ENCODE measurements around the gene HSFX2.
A peak's percentile ranks its signal among the peaks of the same experiment; 100 is the strongest.
"Not testable (repeated sequence)": the region's sequence is repeated elsewhere in the genome, so short reads cannot be mapped to it uniquely, and the experiment has no call there.

Gene HSFX2

DNA sequence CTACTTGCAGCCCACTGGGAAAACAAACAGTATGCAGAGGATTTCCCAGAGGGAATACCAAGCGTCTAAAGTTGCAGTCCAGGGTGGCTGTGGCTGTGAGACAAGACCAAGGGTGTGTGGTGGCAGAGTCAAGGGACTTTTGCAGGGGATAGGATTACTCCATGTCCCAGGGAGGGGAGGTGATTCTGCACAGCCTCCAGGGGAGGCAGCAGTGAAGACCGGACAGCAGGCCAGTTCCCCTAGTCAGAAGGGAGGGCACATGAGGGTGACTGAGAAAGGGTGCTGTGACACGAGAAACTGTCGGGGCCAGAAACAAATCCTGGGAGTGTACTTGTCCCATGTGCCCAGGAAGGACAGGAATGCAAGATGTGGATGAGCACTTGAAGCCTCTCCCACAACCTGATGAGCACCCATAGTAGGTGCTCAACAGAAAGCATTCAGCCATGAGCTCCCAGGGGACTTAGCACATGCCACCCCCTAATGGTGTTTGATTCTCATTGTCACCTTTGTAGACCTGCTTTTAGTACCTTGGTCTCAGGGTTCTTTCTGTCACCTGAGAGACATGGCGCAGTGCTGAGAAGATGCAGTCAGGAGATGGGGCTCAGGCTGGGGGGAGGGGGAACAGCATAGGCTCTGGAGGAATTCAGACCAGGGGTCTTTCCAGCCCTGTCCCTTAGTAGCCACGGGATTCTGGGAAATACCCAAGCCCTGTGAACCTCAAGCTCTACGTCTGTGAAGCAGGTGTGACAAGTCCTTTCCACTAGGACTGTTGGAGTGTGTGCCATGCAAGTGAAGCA lies 27.3 kb downstream of the HSFX2 start (continued):
- TF ChIP-seq, protein P1, sequence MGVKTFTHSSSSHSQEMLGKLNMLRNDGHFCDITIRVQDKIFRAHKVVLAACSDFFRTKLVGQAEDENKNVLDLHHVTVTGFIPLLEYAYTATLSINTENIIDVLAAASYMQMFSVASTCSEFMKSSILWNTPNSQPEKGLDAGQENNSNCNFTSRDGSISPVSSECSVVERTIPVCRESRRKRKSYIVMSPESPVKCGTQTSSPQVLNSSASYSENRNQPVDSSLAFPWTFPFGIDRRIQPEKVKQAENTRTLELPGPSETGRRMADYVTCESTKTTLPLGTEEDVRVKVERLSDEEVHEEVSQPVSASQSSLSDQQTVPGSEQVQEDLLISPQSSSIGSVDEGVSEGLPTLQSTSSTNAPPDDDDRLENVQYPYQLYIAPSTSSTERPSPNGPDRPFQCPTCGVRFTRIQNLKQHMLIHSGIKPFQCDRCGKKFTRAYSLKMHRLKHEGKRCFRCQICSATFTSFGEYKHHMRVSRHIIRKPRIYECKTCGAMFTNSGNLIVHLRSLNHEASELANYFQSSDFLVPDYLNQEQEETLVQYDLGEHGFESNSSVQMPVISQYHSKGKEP (tag by site-specific recombination; IDR thresholded peaks at IDR 0.05), result no peak
- no peak for TF ChIP-seq ZNF629 (tag by site-specific recombination; IDR thresholded peaks at IDR 0.05)
- TF ChIP-seq ZNF19 (tag by site-specific recombination; IDR thresholded peaks at IDR 0.05; ENCODE audit: low read depth), result no peak
- TF ChIP-seq ZNF341 (tag by site-specific recombination; IDR thresholded peaks at IDR 0.05; ENCODE audit: low read depth), result peak; percentile 34; the same call in 1 of the 2 replicates
- no peak for TF ChIP-seq ZNF214 (tag by site-specific recombination; IDR thresholded peaks at IDR 0.05; ENCODE audit: borderline replicate concordance)
- no peak for TF ChIP-seq ZNF184 (tag by site-specific recombination; IDR thresholded peaks at IDR 0.05)

DNA sequence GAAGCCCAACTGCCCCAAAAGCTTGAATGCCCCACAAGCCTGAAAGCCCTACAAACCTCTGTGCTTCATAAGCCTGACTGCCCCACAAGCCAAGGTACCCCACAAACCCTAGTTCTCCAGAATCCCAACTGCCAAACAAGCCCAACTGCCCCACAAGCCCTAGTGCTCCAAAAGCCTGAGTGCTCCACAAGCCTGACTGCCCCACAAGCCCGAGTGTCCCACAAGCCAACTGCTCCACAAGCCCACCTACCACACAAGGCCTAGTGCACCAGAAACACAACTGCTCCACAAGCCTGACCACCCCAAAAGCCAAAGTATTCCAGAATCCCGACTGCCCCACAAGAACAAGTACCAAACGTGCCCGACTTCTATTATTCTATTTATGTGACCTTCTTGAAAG lies 31.8 kb downstream of the HSFX2 start:
- ChIA-PET CTCF (no interaction called here), POLR2A (no interaction called here)
- Histone ChIP-seq H3K4me3 (ENCODE audit: low read depth, low read length) (no peak overlapping the region), H3K27ac (ENCODE audit: extremely low read depth, low read depth, low read length) (no peak overlapping the region), H3K4me1 (ENCODE audit: control insufficient read depth, insufficient read depth, low read length) (no peaks in the 10 kb centered on the region), H3K36me3 (ENCODE audit: control insufficient read depth in 2 of 2, insufficient read depth in 1 of 2, low read length in 2 of 2) (no peaks in the 10 kb centered on the region), H3K9me3 (ENCODE audit: control insufficient read depth, insufficient read depth, low read depth, low read length) (no peaks in the 10 kb centered on the region)
- TF ChIP-seq KLF8 (tag by site-specific recombination; IDR thresholded peaks at IDR 0.05), result no peak
- no peak for TF ChIP-seq ZNF394 (tag by site-specific recombination; IDR thresholded peaks at IDR 0.05; ENCODE audit: borderline replicate concordance)
- TF ChIP-seq ZNF501 (tag by site-specific recombination; IDR thresholded peaks at IDR 0.05), result no peak
- TF ChIP-seq, protein P2, sequence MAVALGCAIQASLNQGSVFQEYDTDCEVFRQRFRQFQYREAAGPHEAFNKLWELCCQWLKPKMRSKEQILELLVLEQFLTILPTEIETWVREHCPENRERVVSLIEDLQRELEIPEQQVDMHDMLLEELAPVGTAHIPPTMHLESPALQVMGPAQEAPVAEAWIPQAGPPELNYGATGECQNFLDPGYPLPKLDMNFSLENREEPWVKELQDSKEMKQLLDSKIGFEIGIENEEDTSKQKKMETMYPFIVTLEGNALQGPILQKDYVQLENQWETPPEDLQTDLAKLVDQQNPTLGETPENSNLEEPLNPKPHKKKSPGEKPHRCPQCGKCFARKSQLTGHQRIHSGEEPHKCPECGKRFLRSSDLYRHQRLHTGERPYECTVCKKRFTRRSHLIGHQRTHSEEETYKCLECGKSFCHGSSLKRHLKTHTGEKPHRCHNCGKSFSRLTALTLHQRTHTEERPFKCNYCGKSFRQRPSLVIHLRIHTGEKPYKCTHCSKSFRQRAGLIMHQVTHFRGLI (tag by site-specific recombination; IDR thresholded peaks at IDR 0.05), result no peak
- TF ChIP-seq, protein P3, sequence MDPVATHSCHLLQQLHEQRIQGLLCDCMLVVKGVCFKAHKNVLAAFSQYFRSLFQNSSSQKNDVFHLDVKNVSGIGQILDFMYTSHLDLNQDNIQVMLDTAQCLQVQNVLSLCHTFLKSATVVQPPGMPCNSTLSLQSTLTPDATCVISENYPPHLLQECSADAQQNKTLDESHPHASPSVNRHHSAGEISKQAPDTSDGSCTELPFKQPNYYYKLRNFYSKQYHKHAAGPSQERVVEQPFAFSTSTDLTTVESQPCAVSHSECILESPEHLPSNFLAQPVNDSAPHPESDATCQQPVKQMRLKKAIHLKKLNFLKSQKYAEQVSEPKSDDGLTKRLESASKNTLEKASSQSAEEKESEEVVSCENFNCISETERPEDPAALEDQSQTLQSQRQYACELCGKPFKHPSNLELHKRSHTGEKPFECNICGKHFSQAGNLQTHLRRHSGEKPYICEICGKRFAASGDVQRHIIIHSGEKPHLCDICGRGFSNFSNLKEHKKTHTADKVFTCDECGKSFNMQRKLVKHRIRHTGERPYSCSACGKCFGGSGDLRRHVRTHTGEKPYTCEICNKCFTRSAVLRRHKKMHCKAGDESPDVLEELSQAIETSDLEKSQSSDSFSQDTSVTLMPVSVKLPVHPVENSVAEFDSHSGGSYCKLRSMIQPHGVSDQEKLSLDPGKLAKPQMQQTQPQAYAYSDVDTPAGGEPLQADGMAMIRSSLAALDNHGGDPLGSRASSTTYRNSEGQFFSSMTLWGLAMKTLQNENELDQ (tag by site-specific recombination; IDR thresholded peaks at IDR 0.05; ENCODE audit: low read depth), result no peak
- TF ChIP-seq, protein P4, sequence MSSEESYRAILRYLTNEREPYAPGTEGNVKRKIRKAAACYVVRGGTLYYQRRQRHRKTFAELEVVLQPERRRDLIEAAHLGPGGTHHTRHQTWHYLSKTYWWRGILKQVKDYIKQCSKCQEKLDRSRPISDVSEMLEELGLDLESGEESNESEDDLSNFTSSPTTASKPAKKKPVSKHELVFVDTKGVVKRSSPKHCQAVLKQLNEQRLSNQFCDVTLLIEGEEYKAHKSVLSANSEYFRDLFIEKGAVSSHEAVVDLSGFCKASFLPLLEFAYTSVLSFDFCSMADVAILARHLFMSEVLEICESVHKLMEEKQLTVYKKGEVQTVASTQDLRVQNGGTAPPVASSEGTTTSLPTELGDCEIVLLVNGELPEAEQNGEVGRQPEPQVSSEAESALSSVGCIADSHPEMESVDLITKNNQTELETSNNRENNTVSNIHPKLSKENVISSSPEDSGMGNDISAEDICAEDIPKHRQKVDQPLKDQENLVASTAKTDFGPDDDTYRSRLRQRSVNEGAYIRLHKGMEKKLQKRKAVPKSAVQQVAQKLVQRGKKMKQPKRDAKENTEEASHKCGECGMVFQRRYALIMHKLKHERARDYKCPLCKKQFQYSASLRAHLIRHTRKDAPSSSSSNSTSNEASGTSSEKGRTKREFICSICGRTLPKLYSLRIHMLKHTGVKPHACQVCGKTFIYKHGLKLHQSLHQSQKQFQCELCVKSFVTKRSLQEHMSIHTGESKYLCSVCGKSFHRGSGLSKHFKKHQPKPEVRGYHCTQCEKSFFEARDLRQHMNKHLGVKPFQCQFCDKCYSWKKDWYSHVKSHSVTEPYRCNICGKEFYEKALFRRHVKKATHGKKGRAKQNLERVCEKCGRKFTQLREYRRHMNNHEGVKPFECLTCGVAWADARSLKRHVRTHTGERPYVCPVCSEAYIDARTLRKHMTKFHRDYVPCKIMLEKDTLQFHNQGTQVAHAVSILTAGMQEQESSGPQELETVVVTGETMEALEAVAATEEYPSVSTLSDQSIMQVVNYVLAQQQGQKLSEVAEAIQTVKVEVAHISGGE (tag by site-specific recombination; conservative IDR thresholded peaks at IDR 0.05; ENCODE audit: low read depth), result no peak
- no peak for TF ChIP-seq ZNF335 (tag by site-specific recombination; conservative IDR thresholded peaks at IDR 0.05)
- TF ChIP-seq, protein P5, sequence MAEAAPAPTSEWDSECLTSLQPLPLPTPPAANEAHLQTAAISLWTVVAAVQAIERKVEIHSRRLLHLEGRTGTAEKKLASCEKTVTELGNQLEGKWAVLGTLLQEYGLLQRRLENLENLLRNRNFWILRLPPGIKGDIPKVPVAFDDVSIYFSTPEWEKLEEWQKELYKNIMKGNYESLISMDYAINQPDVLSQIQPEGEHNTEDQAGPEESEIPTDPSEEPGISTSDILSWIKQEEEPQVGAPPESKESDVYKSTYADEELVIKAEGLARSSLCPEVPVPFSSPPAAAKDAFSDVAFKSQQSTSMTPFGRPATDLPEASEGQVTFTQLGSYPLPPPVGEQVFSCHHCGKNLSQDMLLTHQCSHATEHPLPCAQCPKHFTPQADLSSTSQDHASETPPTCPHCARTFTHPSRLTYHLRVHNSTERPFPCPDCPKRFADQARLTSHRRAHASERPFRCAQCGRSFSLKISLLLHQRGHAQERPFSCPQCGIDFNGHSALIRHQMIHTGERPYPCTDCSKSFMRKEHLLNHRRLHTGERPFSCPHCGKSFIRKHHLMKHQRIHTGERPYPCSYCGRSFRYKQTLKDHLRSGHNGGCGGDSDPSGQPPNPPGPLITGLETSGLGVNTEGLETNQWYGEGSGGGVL (tag by site-specific recombination; IDR thresholded peaks at IDR 0.05), result no peak

DNA sequence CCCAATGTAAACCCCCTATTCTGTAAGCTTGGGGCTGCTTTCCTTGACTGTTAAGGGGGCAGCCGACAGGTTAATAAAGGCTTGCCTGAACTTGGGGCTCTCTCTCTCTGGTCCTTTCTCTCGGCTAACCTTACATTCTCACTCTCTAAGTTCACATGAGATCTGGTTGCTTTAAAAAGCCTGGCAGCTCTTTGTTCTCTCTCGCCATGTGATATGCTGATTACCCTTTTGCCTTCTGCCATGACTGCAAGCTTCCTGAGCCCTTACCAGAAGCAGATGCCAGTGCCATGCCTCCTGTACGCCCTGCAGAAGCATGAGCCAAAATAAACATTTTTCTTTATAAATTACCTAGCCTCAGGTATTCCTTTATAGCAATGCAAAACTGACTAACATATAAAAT lies 39.9 kb downstream of the HSFX2 start:
- H3K36me3 ChIP-seq (ENCODE audit: control insufficient read depth in 2 of 2, insufficient read depth in 1 of 2, low read length in 2 of 2); POLR2A ChIA-PET; H3K9me3 ChIP-seq (ENCODE audit: control insufficient read depth, insufficient read depth, low read depth, low read length); H3K4me3 ChIP-seq (ENCODE audit: low read depth, low read length); H3K4me1 ChIP-seq (ENCODE audit: control insufficient read depth, insufficient read depth, low read length); CTCF ChIA-PET; H3K27ac ChIP-seq (ENCODE audit: extremely low read depth, low read depth, low read length): not testable (repeated sequence)

DNA sequence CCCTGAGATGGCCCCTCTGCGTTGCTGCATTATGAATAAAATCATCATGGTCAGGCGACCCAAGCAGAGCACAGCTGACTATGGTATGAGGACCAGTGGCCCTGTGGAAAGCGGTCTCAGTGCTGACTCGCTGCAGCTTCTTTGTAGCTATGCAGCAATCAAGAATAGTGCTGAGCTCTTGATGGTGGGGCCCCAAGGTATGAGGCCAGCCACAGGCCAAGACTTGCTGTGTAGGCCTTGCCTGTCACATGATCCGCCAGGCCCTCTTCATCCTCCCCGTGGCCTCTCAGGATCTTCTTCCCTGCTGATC lies 43.2 kb downstream of the HSFX2 start:
- not testable (repeated sequence) for H3K27ac ChIP-seq (ENCODE audit: extremely low read depth, low read depth, low read length); H3K4me1 ChIP-seq (ENCODE audit: control insufficient read depth, insufficient read depth, low read length)

More for the DNA sequence above, 43.2 kb downstream of the HSFX2 start:
- CTCF ChIA-PET; H3K9me3 ChIP-seq (ENCODE audit: control insufficient read depth, insufficient read depth, low read depth, low read length); POLR2A ChIA-PET; H3K36me3 ChIP-seq (ENCODE audit: control insufficient read depth in 2 of 2, insufficient read depth in 1 of 2, low read length in 2 of 2); H3K4me3 ChIP-seq (ENCODE audit: low read depth, low read length): not testable (repeated sequence)

Measured in HEK293 (cell line).